Measurements from ENCODE around the gene CNST.

- TF ChIP-seq, protein P1, sequence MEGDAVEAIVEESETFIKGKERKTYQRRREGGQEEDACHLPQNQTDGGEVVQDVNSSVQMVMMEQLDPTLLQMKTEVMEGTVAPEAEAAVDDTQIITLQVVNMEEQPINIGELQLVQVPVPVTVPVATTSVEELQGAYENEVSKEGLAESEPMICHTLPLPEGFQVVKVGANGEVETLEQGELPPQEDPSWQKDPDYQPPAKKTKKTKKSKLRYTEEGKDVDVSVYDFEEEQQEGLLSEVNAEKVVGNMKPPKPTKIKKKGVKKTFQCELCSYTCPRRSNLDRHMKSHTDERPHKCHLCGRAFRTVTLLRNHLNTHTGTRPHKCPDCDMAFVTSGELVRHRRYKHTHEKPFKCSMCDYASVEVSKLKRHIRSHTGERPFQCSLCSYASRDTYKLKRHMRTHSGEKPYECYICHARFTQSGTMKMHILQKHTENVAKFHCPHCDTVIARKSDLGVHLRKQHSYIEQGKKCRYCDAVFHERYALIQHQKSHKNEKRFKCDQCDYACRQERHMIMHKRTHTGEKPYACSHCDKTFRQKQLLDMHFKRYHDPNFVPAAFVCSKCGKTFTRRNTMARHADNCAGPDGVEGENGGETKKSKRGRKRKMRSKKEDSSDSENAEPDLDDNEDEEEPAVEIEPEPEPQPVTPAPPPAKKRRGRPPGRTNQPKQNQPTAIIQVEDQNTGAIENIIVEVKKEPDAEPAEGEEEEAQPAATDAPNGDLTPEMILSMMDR (CRISPR knock-in tag; IDR thresholded peaks at IDR 0.05), result no peak
- TF ChIP-seq ZNF264 (CRISPR knock-in tag; IDR thresholded peaks at IDR 0.05) (no peak), ZBTB21 (CRISPR knock-in tag; IDR thresholded peaks at IDR 0.05) (no peak), POLR2AphosphoS5 (IDR thresholded peaks at IDR 0.05; ENCODE audit: low read depth, low read length) (no peak), KAT7 (CRISPR knock-in tag; IDR thresholded peaks at IDR 0.05; ENCODE audit: borderline replicate concordance) (no peak), YY1 (IDR thresholded peaks at IDR 0.05; ENCODE audit: insufficient read depth, insufficient replicate concordance, low read depth, low read length) (no peak)
- TF ChIP-seq, protein P2, sequence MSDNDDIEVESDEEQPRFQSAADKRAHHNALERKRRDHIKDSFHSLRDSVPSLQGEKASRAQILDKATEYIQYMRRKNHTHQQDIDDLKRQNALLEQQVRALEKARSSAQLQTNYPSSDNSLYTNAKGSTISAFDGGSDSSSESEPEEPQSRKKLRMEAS (IDR thresholded peaks at IDR 0.05), result no peak
These were observed 92.3 kb downstream of the CNST start for GRCh38 chr1:246658567-246658966.

Data from HepG2 (cell line).